Ecto neural progenitor cell (in vitro differentiated cells): ENCODE data around the gene ANKRD33B.
"Not testable (repeated sequence)": the region's sequence is repeated elsewhere in the genome, so short reads cannot be mapped to it uniquely, and the experiment has no call there.

Experiments used
- DNase-seq: peaks from one replicate; pipeline ENCODE4 v3.0.0-alpha.2; 2018; ENCODE audit warnings: low spot score

The ANKRD33B gene

GRCh38 chr5:10563945-10564837 is at the start of gene ANKRD33B:
Gene ANKRD33B (plus strand): TSS chr5:10564070. CDS start chr5:10564468, 398 bp downstream.
- peak; percentile 87 for DNase-seq

GRCh38 chr5:10514572-10514971 is 49.3 kb upstream of the ANKRD33B start:
- DNase-seq = not testable (repeated sequence)

- no peak for DNase-seq
These were observed 48.4 kb upstream of the ANKRD33B start for GRCh38 chr5:10515492-10515891.

GRCh38 chr5:10518347-10518746 is 45.5 kb upstream of the ANKRD33B start:
- DNase-seq = no peak

- DNase-seq = no peak
These were observed 44.1 kb upstream of the ANKRD33B start for GRCh38 chr5:10519729-10520128.

- DNase-seq = no peak
These were observed 43.2 kb upstream of the ANKRD33B start for GRCh38 chr5:10520706-10521105.

GRCh38 chr5:10521466-10522223 is 42.2 kb upstream of the ANKRD33B start:
- DNase-seq = no peak

- no peak for DNase-seq
These were observed 41.7 kb upstream of the ANKRD33B start for GRCh38 chr5:10522224-10522611.

- no peak for DNase-seq
These were observed 39.3 kb upstream of the ANKRD33B start for GRCh38 chr5:10524376-10525123.

GRCh38 chr5:10525124-10525495 is 38.8 kb upstream of the ANKRD33B start:
- DNase-seq = no peak

GRCh38 chr5:10527281-10527950 is 36.5 kb upstream of the ANKRD33B start:
- no peak for DNase-seq

GRCh38 chr5:10528056-10528816 is 35.6 kb upstream of the ANKRD33B start:
- DNase-seq = no peak

GRCh38 chr5:10528827-10529226 is 35.0 kb upstream of the ANKRD33B start:
- no peak for DNase-seq

GRCh38 chr5:10530601-10531320 is 33.1 kb upstream of the ANKRD33B start:
- no peak for DNase-seq

GRCh38 chr5:10532421-10532820 is 31.4 kb upstream of the ANKRD33B start:
- DNase-seq = no peak

- DNase-seq = peak; percentile 80
These were observed 30.6 kb upstream of the ANKRD33B start for GRCh38 chr5:10533226-10533625.

GRCh38 chr5:10534561-10535530 is 29.0 kb upstream of the ANKRD33B start:
- DNase-seq = no peak

GRCh38 chr5:10536511-10536910 is 27.4 kb upstream of the ANKRD33B start:
- DNase-seq = no peak

GRCh38 chr5:10536931-10537579 is 26.8 kb upstream of the ANKRD33B start:
- no peak for DNase-seq
